ENCODE results near the gene LRRC74B.

The LRRC74B gene

DNA sequence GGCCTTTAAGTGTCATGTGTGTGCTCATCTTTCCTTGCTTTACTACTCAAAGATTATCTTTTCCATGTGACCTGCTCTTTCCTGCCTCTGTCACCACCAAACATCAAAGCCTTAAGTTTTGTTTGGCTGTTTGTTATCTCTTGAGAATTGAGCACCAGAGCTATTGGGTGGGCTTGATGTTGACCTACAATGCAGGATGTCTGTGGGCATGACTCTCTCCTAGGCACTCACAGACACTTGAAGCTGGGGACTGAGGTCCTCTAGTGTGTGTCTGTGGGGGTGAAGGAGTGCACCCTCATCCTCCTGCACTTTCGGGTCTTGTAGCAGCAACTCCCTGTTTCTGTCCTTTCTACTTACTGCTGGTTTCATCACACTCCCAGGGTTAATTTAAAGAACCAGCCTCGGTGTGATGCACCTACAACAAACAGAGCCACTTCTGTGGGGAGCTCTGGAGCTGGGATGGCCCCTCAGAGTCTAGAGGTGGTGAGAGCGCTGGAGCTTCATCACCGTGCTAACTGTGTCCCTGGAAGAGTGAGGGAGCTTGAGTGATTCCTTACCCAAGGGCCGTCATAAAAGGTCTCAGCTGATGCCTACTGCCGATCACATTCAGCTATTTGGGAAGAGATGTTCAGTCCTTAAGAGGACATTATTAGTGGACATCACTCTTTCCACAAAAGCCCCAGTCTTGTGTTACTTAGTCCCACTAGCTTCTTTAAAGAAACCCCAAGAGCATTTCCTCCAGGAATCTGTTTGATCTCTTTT is 56.3 kb downstream of the LRRC74B start:
- in situ Hi-C loops (cut with HindIII; ENCODE audit: low sequenced_read_pairs) = no loop called here

DNA sequence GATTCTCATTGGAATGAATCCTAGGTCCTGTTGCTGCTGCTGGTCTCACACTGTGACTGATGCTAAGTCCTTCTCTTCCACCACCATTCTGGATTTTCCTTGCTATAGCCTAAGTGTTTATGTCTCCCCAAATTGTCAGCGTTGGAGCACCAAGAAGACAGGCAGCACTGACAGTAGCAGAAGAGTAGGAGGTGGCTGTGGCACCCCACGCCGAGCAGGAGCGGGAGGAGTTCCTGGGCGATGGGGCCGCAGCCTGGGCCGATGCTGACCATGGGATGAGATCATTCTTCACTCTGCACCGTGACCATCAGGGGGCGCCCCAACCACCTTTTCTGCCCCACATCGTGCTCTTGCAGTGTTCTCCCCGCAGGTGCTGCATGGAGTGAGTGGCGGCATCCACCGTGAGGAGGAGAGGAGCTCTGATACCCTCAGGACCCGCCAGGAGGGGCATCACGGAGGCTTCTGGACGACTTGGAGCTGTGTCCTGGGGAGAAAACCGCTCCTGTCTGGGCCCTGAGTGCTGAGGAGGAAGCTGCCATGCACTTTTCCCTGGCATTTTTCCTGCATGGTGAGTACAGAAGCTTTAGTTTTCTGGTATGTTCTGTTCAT is 57.0 kb downstream of the LRRC74B start:
- in situ Hi-C loops (cut with HindIII; ENCODE audit: low sequenced_read_pairs) = no loop called here

DNA sequence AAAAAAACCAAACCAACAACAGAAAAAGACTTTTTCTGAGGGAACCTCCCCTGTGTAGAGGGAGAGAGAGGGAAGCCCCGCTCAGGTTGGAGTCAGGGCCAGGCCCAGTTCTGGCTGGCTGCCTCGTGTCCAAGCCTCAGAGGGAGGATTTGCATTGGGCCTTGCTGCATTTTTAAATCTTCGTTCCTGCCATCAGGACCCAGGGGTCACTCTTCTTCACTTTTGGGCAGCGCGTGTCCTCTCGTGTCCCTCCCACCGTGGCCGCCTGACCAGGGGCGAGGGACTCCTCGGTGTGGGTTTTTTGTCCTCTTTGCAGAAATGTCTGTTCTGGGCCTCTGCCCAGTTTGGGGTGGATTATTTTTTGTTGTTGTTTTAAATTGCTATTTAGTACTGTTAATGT is 57.9 kb downstream of the LRRC74B start:
- in situ Hi-C loops (cut with HindIII; ENCODE audit: low sequenced_read_pairs) = no loop called here

DNA sequence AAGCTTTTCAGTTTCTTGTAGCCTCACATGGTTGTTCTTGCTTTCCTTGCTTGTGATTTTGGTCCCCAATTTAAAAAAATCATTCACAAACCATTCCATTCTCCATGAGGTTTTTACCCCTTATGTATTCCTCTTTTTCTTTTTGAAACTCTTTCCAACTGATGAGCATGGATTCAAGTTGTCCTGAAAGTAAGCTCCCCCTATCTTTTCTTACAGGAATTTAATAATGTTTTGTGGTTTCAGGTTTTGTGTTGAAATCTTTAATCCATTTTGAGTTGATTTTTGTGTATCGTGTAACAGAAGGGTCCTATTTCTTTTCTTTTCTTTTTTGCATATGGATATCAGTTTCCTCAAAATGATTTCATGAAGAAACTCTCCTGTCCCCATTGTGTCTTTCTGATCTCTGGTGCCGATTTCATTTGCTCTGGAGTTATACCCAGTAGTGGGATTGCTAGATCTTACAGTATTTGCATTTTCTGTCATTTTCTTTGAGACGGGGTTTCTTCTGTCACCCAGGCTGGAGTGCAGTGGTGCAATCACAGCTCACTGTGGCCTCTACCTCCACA is 58.5 kb downstream of the LRRC74B start:
- in situ Hi-C loops (cut with HindIII; ENCODE audit: low sequenced_read_pairs) = no loop called here

DNA sequence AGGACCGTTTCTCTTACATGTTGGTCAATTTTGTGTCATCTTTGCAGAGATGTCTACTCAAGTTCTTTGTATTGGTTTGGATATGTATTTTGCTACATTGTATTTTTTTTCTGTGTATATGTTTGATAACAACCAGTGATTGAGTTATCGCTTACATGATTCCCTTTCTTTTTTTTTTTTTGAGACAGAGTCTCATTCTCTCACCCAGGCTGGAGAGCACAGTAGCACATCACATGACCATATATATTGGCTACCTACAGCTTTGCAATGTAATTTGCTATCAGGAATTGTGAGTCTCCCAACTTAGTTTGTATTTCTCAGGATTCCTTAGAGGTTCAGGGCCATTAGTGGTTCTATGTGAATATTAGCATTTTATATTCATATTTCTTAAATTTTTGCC is 59.5 kb downstream of the LRRC74B start:
- in situ Hi-C loops (cut with HindIII; ENCODE audit: low sequenced_read_pairs) = no loop called here

DNA sequence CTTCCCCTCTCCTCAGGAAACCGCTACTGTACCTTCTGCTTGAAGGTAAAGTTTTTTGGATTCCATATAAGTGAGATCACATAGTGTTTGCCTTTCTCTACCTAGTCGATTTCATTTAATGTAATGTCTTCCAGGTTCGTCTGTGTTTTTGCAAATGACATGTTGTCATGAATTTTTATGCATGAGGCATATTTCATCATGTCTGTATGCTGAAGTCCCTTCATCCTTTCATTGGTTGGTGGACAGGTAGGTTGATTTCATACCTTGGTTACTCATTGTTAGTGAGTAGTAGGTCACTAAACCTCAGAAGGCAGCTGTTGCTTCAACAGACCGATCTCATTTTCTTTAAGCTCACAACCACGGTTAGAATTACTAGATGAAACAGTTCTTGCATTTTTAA is 60.3 kb downstream of the LRRC74B start:
- in situ Hi-C loops (cut with HindIII; ENCODE audit: low sequenced_read_pairs) = no loop called here

DNA sequence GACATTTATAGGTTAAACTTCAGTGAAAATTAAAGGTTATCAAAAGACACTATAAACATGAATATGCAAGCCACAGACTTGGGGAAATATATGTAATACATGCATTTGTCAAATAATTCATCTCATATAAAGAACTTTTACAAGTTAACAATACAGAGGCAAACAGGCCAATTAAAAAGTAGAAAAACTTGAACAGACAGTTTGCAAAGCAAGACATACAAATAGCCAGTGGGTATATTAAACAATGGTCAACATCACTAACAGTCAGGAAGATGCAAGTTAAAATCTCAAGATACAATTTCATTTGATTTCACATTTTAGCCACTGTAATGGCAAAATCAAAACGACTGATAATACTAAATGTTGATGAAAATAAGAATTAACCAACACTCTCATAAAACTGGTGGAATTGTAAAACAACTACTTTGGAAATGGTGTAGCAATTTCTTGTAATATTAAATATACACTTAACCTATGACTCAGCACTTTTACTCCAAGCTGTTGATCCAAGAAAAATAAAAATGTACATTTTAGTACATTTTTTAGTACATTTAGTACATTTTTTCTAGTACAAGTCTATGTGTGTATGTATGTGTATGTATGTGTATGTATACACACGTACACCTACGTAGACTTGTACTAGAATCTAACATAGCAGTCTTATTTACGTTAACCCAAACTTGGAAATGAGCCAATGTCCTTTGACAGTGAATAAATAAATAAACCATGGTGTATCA is 62.8 kb downstream of the LRRC74B start:
- in situ Hi-C loops (cut with HindIII; ENCODE audit: low sequenced_read_pairs) = no loop called here
